Activated naive CD4-positive, alpha-beta T cell treated with anti-CD3 and anti-CD28 coated beads, Interleukin-2, amount 50 U/mL, for 24 hours (primary cell): ENCODE results near the gene GDF2.

Source experiments
- H3K27ac Mint-ChIP-seq: one replicate; pipeline ENCODE4 v1.8.0; 2021; ENCODE audit warnings: mild to moderate bottlenecking, mixed read lengths
- H3K27me3 Mint-ChIP-seq: one replicate; pipeline ENCODE4 v1.8.0; 2021; ENCODE audit warnings: mixed read lengths
- H3K36me3 Mint-ChIP-seq: one replicate; pipeline ENCODE4 v1.8.0; 2021; ENCODE audit warnings: mixed read lengths
- H3K4me1 Mint-ChIP-seq: one replicate; pipeline ENCODE4 v1.8.0; 2021; ENCODE audit warnings: mixed read lengths
- H3K4me3 Mint-ChIP-seq: one replicate; pipeline ENCODE4 v1.8.0; 2021; ENCODE audit warnings: mild to moderate bottlenecking, mixed read lengths
- H3K9me3 Mint-ChIP-seq: one replicate; pipeline ENCODE4 v1.8.0; 2021; ENCODE audit warnings: mixed read lengths

GDF2 gene

DNA sequence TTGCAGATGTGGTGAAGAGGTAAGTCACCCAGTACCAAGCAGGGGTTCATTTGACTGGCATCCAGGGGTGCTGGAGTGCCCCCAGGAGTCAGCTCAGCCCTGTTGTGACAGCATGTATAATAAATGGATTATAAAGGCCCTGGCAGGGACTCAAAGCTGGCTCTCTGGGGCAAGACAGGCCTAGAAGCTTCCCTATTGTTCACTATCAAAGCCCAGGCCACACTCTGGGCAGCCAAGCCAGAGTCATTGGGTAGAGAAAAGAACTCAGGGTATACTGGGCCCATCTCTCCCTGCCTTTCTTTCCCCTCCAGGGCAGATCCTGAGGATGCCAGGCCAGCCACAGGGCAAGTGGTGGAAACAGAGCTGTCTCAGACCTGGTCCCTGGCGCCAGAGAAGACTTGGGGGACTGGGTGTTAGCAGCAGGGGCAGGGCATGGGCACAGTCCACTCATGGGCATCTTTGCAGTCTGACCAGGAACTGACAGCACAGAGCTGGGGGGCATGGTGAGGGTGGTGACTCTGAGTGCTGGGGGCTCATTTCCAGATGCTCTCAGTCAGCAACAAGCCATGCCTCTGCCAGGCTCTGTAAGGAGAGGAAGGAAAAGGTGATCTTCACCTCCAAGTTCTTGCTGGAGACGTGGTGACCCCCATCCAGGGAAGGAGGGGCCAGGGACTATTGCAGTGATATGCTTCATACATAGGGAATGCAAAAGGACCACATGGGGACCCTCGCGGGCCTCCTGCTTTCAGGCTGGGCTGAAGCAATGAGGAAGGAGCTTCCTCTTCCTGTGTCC lies 37.6 kb downstream of the GDF2 start:
- Mint-ChIP-seq H3K36me3 (no peaks in the 10 kb centered on the region), H3K27me3 (no peaks in the 10 kb centered on the region), H3K4me1 (no peaks in the 10 kb centered on the region), H3K4me3 (no peak overlapping the region), H3K9me3 (no peaks in the 10 kb centered on the region), H3K27ac (no peak overlapping the region)

DNA sequence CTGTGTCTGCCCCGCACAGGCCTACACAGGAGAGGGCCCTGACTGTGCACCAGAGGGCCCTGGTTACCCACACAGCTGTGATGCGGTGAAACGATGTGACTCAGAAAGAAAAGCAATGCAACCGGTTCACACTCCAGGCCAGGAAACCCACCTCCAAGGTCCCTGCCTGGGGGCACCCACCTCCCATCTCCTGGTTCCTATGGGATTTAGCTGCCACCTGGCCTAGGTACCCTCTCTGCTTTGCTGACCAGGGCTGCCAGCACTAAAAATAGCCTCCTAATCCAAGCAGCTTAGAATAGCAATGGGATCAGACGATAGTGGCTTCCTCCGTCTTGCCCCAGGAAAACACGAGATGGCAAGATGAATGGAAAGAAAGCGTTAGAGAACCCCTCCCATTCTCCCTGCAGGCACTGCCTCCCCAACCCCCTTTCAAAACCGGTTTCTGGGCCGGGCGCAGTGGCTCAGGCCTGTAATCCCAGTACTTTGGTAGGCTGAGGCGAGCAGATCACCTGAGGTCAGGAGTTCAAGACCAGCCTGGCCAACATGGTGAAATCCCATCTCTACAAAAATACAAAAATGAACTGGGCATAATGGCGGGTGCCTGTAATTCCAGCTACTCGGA lies 38.3 kb downstream of the GDF2 start:
- Mint-ChIP-seq H3K9me3 (no peaks in the 10 kb centered on the region), H3K27ac (no peak overlapping the region), H3K27me3 (no peaks in the 10 kb centered on the region), H3K36me3 (no peaks in the 10 kb centered on the region), H3K4me3 (no peak overlapping the region), H3K4me1 (no peaks in the 10 kb centered on the region)

DNA sequence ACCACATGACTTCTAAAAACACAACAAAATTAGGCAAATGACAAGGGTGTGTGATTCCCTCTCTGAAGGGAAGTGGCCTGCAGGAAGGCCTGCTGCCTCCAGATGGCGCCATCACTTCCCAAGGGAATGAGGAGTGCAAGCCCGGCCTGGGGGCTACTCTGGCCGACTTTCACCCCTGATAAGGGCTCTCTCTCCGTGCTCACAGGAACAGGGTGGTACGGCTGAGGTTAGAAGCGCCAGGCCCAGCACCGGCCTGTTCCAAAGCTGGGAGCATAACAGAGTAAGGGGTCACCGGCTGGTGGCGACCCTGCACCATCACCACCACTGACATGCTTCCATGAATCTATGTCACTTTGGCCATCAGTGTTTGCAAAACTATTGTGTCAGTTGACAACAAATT lies 39.0 kb downstream of the GDF2 start:
- no peaks in the 10 kb centered on the region for H3K9me3 Mint-ChIP-seq
- H3K36me3 Mint-ChIP-seq, result no peaks in the 10 kb centered on the region

DNA sequence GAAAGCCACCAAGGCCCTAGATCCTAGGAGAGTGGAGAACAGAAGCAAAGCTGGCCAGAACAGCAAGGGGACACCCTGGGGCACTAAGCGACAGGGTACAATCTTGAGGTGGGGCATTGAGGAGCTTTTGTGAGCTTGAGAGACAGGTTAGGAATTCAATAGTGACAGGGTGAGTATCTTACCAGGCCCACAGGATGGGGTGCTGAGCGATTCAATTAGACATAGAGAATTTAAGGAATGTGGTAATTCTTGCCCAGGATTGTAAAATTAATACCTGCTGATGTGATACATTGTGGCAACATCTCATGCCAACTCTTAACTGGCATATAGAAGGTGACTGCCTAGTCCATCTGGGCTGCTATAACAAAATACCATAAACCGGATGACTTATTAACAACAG lies 39.9 kb downstream of the GDF2 start:
- no peaks in the 10 kb centered on the region for H3K9me3 Mint-ChIP-seq
- H3K27me3 Mint-ChIP-seq, result no peaks in the 10 kb centered on the region
- H3K27ac Mint-ChIP-seq, result no peak overlapping the region
- no peaks in the 10 kb centered on the region for H3K36me3 Mint-ChIP-seq
- no peaks in the 10 kb centered on the region for H3K4me1 Mint-ChIP-seq
- H3K4me3 Mint-ChIP-seq, result no peak overlapping the region

More for the DNA sequence above, 39.0 kb downstream of the GDF2 start:
- Mint-ChIP-seq H3K27ac (no peak overlapping the region), H3K27me3 (no peaks in the 10 kb centered on the region), H3K4me3 (no peak overlapping the region), H3K4me1 (no peaks in the 10 kb centered on the region)

DNA sequence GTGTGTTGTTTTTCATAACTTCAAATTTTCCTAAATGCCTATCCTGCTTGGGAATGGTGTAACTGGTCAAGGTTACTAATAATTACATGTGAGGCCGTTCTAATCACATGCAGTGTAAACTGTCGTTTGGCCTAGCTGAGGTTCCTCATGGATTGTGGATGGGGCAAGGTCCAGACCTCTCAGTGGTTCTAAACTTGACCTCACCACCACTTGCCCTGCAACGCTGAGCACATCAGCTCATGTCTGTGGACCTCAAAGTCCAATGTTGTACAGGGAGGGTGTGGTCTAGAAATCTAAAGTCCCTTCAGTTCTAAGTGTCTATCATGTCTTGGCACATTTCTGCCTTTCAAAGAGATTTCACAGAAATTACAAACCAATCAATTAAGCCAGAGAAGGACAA lies 41.5 kb downstream of the GDF2 start:
- H3K4me1 Mint-ChIP-seq, result no peaks in the 10 kb centered on the region
- no peaks in the 10 kb centered on the region for H3K9me3 Mint-ChIP-seq
- no peaks in the 10 kb centered on the region for H3K27me3 Mint-ChIP-seq
- no peaks in the 10 kb centered on the region for H3K36me3 Mint-ChIP-seq
- no peak overlapping the region for H3K27ac Mint-ChIP-seq
- H3K4me3 Mint-ChIP-seq, result no peak overlapping the region

DNA sequence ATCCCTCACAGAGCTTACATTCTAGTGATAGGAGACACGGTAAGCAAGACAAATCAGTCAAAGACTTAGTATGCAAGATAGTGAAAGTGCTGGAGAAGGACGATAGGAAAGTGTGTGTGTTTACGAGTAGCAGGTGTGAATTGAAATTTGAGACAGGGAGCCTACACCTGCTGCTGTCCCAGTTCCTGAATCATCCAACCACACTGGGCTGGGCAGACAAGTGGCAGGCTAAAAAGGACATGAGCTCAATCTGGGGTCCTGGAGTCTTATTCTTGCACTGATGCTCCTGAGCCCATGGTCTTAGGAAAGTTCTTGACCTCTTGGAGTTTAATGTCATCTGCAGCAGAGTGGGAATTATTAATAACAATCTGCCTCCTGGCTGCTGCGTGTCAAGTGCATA lies 42.1 kb downstream of the GDF2 start:
- no peak overlapping the region for H3K4me3 Mint-ChIP-seq
- H3K27ac Mint-ChIP-seq, result no peak overlapping the region
- no peaks in the 10 kb centered on the region for H3K36me3 Mint-ChIP-seq
- no peaks in the 10 kb centered on the region for H3K4me1 Mint-ChIP-seq
- no peaks in the 10 kb centered on the region for H3K9me3 Mint-ChIP-seq
- H3K27me3 Mint-ChIP-seq, result no peaks in the 10 kb centered on the region

DNA sequence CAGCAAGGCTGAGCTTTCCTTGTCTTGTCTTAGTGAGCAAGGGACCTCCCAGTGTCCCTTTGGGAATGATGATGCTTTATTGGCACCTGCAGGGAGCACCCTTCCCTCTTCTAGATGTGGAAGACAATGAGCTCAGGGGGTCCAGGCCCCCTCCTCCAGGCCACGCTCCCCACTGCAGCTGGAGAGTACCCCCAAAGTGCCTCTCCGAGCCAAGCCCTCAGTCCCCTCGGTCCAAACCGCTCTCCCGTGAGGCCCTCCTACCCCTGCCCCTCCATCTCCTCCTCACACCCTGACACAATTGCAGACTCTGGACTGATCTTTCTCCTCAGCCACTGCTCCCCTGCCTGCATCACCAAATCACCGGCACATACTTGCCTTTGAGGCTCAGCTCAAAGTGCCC lies 42.7 kb downstream of the GDF2 start:
- H3K36me3 Mint-ChIP-seq, result no peaks in the 10 kb centered on the region
- H3K27me3 Mint-ChIP-seq, result no peaks in the 10 kb centered on the region
- H3K4me1 Mint-ChIP-seq, result no peaks in the 10 kb centered on the region
- no peaks in the 10 kb centered on the region for H3K9me3 Mint-ChIP-seq
- no peak overlapping the region for H3K4me3 Mint-ChIP-seq
- H3K27ac Mint-ChIP-seq, result no peak overlapping the region

DNA sequence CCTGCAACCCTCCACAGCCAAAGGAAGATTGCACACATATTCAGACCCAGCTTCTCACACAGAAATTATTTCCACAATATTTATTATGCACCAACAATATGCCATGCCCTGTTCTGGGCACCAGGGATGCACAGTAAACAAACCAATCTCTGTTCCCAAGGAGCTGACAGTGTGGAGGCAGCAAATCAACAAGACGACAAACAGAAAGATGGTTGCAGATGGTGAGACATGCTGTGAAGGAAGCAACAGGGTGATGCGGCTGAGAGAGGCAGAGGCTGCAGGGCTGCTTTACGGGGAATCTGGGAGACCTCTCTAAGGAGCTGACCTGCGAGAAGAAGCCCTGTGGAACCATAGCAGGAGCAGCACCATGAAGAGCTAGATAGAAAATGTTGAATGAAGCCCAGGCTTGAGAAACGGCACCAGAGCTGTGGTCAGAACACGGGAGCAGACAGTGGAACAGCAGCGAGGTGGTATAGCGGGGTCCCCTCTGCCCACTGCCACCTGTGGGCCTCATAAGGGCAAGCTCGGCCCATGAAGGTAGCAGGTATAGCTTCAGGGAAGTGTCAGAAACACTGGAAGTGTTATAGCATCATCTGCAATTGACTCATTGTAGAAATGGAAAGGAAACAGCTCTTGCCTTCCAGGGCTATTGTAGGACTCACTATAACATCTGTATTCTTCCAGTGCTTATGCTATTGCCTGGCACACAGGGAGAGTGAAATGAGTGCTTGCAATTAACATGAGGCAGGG lies 43.4 kb downstream of the GDF2 start:
- Mint-ChIP-seq H3K4me3 (no peak overlapping the region), H3K36me3 (no peaks in the 10 kb centered on the region), H3K27me3 (no peaks in the 10 kb centered on the region), H3K4me1 (no peaks in the 10 kb centered on the region), H3K9me3 (no peaks in the 10 kb centered on the region), H3K27ac (no peak overlapping the region)

DNA sequence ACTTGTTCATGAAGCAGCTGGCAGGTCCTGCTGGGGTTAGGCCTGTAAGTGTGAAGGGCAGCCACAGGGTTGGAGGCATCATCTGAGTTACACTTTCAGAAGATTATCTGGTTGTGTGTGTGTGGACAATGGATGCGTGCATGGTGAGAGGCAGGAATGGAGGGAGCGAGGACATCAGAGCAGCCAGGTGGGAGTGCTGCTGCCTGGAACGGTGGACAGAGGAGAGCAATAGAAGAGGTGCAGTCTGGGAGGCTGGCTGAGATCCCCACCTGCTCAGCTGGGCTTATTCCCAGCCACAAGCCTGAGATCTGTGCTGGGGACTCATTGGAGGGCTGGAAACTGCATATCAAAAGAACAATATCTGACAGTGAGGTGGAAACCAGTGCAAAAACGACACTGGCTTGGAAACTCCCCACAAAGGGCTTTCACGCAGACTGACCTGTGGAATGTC lies 44.0 kb downstream of the GDF2 start:
- no peaks in the 10 kb centered on the region for H3K36me3 Mint-ChIP-seq
- no peaks in the 10 kb centered on the region for H3K4me1 Mint-ChIP-seq
- no peak overlapping the region for H3K27ac Mint-ChIP-seq

DNA sequence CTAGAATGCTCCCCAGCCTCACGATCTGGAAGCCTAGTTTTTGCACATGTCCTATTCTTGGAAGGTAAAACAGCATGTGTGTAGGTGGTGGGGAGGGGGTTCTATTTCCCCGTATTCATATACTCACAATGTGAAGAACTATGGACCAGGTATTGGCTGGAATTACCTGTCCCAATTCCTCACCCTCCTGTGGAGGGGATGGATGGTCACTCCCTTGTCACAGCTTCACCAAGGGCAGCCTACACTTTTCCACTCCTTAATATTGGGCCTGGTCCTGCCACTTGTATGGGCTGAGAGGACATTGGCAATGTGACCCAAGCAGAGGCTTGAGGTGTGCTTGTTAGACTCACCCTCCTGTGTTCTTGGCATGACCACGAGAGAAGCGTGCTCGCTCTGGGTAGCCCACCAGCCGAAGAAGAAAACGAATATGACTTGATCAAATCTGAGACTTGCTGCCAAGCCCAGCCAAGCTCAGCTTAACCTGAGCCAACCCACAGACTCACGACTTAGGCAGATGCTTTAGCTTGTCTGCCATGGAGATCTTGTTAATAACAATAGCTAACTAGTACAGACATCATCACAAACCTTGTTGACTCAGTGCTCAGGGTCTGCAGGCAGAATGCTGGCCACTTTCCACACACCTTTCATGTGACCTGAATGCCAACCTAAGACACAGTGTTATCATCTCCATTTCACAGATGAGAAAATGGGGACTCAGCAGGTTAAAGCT lies 44.6 kb downstream of the GDF2 start:
- Mint-ChIP-seq H3K27me3 (no peaks in the 10 kb centered on the region), H3K4me1 (no peaks in the 10 kb centered on the region), H3K27ac (no peak overlapping the region), H3K36me3 (no peaks in the 10 kb centered on the region), H3K9me3 (no peaks in the 10 kb centered on the region), H3K4me3 (no peak overlapping the region)

More for the DNA sequence above, 44.0 kb downstream of the GDF2 start:
- no peaks in the 10 kb centered on the region for H3K9me3 Mint-ChIP-seq
- H3K4me3 Mint-ChIP-seq, result no peak overlapping the region
- no peaks in the 10 kb centered on the region for H3K27me3 Mint-ChIP-seq

DNA sequence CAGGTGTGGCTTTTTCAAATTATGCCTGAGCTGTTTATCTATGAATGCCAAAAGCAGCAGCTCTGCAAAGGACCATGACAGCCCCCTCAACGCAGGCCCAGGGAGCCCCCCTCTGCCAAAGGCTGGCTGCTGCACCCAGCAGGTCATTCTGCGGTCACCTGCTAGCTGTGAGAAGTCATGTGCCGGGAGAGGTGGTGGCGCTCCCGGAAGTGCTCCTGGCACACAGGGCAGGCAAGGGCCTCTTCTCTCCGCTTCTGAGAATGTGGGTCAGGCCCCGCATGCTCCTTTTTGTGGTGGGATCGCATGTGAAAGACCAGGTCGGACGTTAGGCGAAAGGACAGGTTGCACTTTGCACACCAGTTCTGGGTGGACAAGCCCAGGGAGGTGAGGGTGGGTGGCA lies 45.4 kb downstream of the GDF2 start:
- H3K4me3 Mint-ChIP-seq, result no peak overlapping the region
- no peak overlapping the region for H3K27ac Mint-ChIP-seq
- H3K27me3 Mint-ChIP-seq, result no peaks in the 10 kb centered on the region
- H3K9me3 Mint-ChIP-seq, result no peaks in the 10 kb centered on the region
- H3K36me3 Mint-ChIP-seq, result no peaks in the 10 kb centered on the region
- H3K4me1 Mint-ChIP-seq, result no peaks in the 10 kb centered on the region

DNA sequence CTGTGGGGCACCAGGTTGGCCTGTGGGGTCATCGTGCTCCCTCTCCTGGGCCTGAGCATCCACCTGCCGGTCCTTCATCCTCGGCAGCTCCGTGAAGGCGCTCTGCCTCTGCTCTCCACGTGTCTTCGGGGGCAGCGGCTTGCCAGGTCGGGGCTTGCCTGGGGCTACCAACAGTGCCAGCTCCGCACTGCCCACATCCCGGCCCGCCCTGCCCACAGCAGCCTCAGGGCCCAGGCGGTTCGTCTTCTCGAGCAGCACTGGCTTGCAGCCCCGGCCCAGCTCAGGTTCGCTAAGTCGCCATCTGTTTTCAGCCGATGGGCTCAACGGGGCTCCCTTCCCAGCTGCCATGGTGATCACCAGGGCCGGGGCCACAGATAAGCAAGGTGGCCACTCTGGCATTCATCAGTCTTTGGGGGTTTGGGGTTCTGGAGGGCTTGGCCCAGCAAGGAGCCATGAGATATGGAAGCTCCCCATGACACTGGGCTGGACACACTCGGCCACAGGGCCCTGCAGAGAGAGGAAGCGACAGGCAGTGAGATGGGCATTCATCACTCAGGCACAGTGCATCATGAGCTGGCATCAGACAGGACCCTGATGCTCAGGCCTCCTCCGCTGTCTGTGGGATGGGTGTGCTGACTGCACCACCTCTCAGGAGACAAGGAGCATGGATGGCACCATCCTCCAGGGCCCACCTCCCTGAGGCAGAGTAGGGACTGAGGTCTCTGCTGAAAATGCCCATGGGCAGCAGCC lies 46.4 kb downstream of the GDF2 start:
- Mint-ChIP-seq H3K27me3 (no peaks in the 10 kb centered on the region), H3K4me3 (no peak overlapping the region), H3K36me3 (no peaks in the 10 kb centered on the region), H3K27ac (no peak overlapping the region), H3K9me3 (no peaks in the 10 kb centered on the region), H3K4me1 (no peaks in the 10 kb centered on the region)

DNA sequence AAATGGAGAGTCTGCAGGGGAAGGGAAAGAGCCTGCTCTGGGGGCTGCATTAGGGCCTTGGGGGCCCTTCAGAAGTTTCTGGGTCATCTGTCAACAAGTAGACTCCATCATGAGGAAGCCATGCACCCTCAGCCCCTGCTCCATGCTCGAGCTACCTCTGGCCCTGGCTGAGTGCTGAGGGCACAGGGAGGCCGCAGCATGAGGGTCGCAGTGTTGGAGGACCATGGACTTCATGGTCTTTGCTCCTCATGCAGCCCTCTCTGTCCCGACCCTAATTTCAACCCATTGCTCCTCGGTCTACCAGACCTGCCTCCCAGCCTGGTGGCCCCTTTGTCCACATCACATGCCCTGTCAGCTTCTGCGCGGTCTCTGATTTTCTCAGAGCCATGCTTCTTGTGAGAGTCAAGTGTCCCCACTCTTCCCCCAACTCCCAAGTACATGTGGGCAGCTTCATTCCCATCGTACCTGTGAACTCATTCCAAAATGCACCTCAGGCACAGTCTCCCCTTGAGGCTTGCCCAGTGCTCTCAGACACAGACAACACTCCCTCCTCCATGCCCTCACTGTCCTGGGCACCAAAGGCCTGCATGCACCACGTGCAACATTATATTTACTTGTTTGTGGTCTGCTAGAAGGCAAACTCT lies 47.1 kb downstream of the GDF2 start:
- H3K27ac Mint-ChIP-seq, result no peak overlapping the region
- H3K36me3 Mint-ChIP-seq, result no peaks in the 10 kb centered on the region
- H3K9me3 Mint-ChIP-seq, result no peaks in the 10 kb centered on the region
- H3K4me3 Mint-ChIP-seq, result no peak overlapping the region
- no peaks in the 10 kb centered on the region for H3K27me3 Mint-ChIP-seq
- H3K4me1 Mint-ChIP-seq, result no peaks in the 10 kb centered on the region

DNA sequence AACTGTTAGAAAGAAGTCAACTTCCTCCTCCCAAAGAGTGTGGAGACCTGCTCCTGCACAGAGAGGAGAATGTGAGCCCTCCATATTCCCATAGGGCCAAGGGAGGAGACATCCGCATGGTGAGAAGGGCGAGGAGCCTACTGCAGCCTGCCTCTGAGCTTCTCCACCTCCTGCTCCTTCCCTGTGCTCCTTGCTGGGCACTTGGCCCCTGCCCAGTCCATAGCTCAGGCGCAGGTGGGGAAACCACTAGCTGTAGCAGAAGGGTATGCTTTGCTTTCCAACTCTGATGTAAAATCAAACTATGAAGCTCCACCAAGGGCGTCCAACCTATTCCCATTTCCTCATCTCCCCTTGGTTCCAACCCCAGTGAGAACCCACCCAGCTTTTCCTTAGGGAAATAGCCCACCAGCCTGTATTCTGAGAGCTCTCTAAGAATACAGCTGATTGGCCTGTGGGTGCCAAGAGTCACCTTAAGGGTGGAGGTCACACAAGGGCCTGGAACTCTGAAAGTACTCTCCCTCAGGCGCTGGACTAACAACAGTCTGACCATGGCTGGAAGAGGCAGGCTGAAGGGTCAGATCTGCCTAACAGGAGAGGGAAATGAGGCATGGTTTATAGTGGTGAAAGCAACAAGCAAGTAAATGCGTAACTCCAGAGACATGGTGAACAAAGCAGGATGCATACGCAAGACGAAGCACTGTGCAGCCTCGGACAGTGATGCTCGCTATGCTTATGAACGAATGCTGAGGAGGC lies 47.9 kb downstream of the GDF2 start:
- peaks cover under 1% of the 10 kb centered on the region for H3K27me3 Mint-ChIP-seq
- no peaks in the 10 kb centered on the region for H3K9me3 Mint-ChIP-seq
- H3K4me3 Mint-ChIP-seq, result no peak overlapping the region
- H3K4me1 Mint-ChIP-seq, result no peaks in the 10 kb centered on the region
- H3K36me3 Mint-ChIP-seq, result no peaks in the 10 kb centered on the region
- H3K27ac Mint-ChIP-seq, result no peak overlapping the region
